ENCODE results near the gene HMOX1.
"Not testable (repeated sequence)": the region's sequence is repeated elsewhere in the genome, so short reads cannot be mapped to it uniquely, and the experiment has no call there.

HMOX1 gene

DNA sequence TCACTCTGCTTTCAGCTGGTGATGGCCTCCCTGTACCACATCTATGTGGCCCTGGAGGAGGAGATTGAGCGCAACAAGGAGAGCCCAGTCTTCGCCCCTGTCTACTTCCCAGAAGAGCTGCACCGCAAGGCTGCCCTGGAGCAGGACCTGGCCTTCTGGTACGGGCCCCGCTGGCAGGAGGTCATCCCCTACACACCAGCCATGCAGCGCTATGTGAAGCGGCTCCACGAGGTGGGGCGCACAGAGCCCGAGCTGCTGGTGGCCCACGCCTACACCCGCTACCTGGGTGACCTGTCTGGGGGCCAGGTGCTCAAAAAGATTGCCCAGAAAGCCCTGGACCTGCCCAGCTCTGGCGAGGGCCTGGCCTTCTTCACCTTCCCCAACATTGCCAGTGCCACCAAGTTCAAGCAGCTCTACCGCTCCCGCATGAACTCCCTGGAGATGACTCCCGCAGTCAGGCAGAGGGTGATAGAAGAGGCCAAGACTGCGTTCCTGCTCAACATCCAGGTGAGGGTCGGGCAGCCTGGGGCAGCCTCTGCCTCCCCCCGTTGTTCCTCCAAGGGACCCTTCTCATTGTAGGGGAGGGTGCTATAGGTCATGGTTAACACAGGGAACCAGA is 5.9 kb downstream of the HMOX1 start:
- TF ChIP-seq, protein P1, sequence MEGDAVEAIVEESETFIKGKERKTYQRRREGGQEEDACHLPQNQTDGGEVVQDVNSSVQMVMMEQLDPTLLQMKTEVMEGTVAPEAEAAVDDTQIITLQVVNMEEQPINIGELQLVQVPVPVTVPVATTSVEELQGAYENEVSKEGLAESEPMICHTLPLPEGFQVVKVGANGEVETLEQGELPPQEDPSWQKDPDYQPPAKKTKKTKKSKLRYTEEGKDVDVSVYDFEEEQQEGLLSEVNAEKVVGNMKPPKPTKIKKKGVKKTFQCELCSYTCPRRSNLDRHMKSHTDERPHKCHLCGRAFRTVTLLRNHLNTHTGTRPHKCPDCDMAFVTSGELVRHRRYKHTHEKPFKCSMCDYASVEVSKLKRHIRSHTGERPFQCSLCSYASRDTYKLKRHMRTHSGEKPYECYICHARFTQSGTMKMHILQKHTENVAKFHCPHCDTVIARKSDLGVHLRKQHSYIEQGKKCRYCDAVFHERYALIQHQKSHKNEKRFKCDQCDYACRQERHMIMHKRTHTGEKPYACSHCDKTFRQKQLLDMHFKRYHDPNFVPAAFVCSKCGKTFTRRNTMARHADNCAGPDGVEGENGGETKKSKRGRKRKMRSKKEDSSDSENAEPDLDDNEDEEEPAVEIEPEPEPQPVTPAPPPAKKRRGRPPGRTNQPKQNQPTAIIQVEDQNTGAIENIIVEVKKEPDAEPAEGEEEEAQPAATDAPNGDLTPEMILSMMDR (conservative IDR thresholded peaks at IDR 0.05; ENCODE audit: control insufficient read depth, insufficient read depth, low read depth, low read length): no peak
- H3K4me3 ChIP-seq (ENCODE audit: control insufficient read depth, low read depth, low read length): no peak overlapping the region
- no peak for DNase-seq (ENCODE audit: low read depth)

DNA sequence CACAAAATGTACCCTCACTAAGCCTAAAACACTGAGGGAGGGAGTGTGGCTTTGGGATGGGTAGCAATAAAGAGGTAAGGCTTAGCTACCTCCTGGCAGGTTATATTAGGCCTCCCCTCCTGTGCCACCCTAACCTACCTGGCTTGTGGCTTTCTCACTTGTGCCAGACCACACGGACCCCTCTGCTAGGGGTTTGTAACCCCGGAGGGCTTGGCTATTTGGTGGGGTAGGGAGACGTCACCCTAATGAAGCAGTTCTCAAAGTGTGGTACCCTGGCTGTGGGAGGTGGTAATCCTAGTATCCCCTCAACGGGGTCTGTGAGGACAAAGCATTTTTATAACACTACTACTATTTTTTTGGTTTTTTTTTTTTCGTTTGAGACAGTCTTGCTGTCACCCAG is 10.0 kb downstream of the HMOX1 start:
- no peak for DNase-seq (ENCODE audit: low read depth)
- TF ChIP-seq, protein P1 (conservative IDR thresholded peaks at IDR 0.05; ENCODE audit: control insufficient read depth, insufficient read depth, low read depth, low read length): no peak
- no peak overlapping the region for H3K4me3 ChIP-seq (ENCODE audit: control insufficient read depth, low read depth, low read length)

DNA sequence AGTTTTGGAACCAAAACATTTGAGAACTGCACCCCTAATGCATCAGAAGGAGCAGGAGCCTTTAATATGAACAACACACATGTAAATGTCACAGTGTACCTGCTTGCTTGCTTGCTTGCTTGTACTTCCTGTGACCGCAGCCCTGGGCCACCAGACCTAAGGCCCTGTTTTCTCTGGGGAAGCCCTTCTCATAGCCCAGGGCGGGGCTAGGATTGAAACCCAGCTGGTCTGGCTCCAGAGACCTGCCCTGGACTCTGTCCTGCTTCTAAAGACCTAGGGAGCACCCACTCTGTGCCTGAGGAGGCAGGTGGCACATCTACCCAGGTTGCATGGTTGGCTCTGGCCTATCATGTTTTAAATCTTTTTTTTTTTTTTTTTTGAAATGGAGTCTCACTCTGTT is 11.5 kb downstream of the HMOX1 start:
- no peak for DNase-seq (ENCODE audit: low read depth)

DNA sequence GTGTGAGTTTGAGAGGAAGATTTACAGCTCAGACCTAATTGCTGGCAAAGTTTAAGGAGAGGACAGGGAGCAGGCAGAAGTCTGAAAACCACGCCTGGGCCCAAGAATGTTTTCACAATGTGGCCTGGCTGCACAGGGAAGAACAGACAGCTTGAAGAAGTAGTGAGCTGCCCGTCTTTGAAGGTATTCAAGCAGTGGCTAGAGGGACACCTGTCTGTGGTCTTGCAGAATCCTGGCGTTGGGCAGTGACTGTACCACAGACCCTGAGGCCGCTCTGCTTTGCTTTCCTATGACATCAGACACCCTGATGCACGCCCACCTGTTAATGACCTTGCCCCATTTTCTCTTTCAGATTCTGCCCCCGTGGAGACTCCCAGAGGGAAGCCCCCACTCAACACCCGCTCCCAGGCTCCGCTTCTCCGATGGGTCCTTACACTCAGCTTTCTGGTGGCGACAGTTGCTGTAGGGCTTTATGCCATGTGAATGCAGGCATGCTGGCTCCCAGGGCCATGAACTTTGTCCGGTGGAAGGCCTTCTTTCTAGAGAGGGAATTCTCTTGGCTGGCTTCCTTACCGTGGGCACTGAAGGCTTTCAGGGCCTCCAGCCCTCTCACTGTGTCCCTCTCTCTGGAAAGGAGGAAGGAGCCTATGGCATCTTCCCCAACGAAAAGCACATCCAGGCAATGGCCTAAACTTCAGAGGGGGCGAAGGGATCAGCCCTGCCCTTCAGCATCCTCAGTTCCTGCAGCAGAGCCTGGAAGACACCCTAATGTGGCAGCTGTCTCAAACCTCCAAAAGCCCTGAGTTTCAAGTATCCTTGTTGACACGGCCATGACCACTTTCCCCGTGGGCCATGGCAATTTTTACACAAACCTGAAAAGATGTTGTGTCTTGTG is 12.5 kb downstream of the HMOX1 start:
- no peak overlapping the region for H3K4me3 ChIP-seq (ENCODE audit: control insufficient read depth, low read depth, low read length)
- TF ChIP-seq, protein P1 (conservative IDR thresholded peaks at IDR 0.05; ENCODE audit: control insufficient read depth, insufficient read depth, low read depth, low read length): no peak

More for the DNA sequence above, 11.5 kb downstream of the HMOX1 start:
- TF ChIP-seq, protein P1 (conservative IDR thresholded peaks at IDR 0.05; ENCODE audit: control insufficient read depth, insufficient read depth, low read depth, low read length): no peak
- no peak overlapping the region for H3K4me3 ChIP-seq (ENCODE audit: control insufficient read depth, low read depth, low read length)

DNA sequence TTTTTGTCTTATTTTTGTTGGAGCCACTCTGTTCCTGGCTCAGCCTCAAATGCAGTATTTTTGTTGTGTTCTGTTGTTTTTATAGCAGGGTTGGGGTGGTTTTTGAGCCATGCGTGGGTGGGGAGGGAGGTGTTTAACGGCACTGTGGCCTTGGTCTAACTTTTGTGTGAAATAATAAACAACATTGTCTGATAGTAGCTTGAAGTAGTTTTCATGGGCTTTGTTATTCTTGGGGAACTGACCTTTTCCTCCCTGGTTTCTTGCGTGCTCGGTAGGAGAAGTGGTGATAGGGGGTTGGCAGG is 13.1 kb downstream of the HMOX1 start:
- no peak for DNase-seq (ENCODE audit: low read depth)
- no peak overlapping the region for H3K4me3 ChIP-seq (ENCODE audit: control insufficient read depth, low read depth, low read length)
- TF ChIP-seq, protein P1 (conservative IDR thresholded peaks at IDR 0.05; ENCODE audit: control insufficient read depth, insufficient read depth, low read depth, low read length): no peak

More for the DNA sequence above, 12.5 kb downstream of the HMOX1 start:
- no peak for DNase-seq (ENCODE audit: low read depth)

DNA sequence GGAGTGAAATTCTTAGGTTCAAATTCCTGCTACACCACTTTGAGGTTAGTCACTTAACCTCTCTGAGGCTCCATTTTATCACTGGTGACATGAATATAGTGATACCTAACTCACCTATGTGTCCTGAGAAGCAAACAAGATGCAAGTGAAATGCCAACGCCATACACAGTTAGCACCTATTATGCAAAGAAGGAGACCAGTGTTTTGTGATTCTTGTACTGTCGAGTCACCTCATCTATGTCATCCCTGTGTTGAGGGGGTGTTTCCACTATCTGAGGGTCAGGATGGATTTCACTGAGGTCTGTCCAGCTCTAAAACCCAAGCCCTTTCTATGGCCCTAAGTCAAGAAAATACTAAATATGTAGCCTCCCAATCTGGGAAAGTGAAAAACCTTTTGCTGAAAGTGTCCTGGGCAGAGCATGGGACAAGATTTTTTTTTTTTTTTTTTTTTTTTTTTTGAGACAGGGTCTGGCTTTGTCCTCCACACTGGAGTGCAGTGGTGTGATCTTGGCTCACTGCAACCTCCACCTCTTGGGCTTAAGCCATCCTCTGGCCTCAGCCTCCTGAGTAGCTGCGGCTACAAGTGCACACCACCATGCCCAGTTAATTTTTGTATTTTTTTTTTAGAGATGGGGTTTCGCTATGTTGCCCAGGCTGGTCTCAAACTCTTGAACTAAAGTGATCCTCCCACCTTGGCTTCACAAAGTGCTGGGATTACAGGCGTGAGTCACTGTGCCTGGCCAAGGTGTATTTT is 14.1 kb downstream of the HMOX1 start:
- TF ChIP-seq, protein P1 (conservative IDR thresholded peaks at IDR 0.05; ENCODE audit: control insufficient read depth, insufficient read depth, low read depth, low read length): no peak
- no peak for DNase-seq (ENCODE audit: low read depth)
- no peak overlapping the region for H3K4me3 ChIP-seq (ENCODE audit: control insufficient read depth, low read depth, low read length)

DNA sequence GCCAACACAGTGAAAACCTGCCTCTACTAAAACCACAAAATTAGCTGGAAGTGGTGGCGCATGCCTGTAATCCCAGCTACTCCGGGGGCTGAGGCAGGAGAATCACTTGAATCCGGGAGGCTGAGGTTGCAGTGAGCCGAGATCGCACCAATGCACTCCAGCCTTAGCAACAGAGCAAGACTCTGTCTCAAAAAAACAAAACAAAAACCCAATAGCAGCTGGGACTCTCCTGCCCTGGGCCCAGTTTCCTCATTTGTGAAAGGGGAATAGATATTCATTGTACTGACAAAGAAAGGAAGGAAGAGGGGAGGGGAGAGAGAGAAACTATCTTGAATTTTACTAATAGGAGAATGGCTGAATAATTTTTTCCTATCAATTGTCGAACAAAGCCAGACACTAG is 15.7 kb downstream of the HMOX1 start:
- DNase-seq (ENCODE audit: low read depth); H3K4me3 ChIP-seq (ENCODE audit: control insufficient read depth, low read depth, low read length): not testable (repeated sequence)

All from fibroblast of mammary gland (primary cell).